Calu3 (cell line): ENCODE results near the gene TIMM22. TPM values are rescaled to one million over a fixed set of nuclear protein-coding genes. Genes with fewer than 3 reads are reported as not detected.

ENCODE experiments used
- BruUV-seq: library from RNA; stranded (reverse); fragments of 400-500 nt; replicated peaks from 2 replicates; lab custom pipeline; 2021; lab: Mats Ljungman, UMichigan
- CTCF ChIA-PET: fragments of 300-600 bp; sonication (Branson Sonifier 250); formaldehyde crosslinking; loops from one replicate; lab custom pipeline; 2022; ENCODE audit warnings: antibody characterized with exemption; lab: Charles Lee
- DNase-seq: peaks from one replicate; pipeline ENCODE4 v3.0.0; 2022
- H3K27ac Mint-ChIP-seq: one replicate; pipeline ENCODE4 v1.8.0; 2022; ENCODE audit warnings: mixed read lengths; ENCODE audit not compliant: unreplicated experiment
- H3K27me3 Mint-ChIP-seq: one replicate; pipeline ENCODE4 v1.8.0; 2022; ENCODE audit warnings: mixed read lengths; ENCODE audit not compliant: unreplicated experiment
- H3K36me3 Mint-ChIP-seq: one replicate; pipeline ENCODE4 v1.8.0; 2022; ENCODE audit warnings: mild to moderate bottlenecking, moderate library complexity, mixed read lengths; ENCODE audit not compliant: insufficient read depth, unreplicated experiment
- H3K4me1 Mint-ChIP-seq: one replicate; pipeline ENCODE4 v1.8.0; 2022; ENCODE audit warnings: mild to moderate bottlenecking, low read depth, mixed read lengths; ENCODE audit not compliant: unreplicated experiment
- H3K4me3 Mint-ChIP-seq: one replicate; pipeline ENCODE4 v1.8.0; 2022; ENCODE audit warnings: mild to moderate bottlenecking, low read depth, moderate library complexity, mixed read lengths; ENCODE audit not compliant: unreplicated experiment
- H3K9me3 Mint-ChIP-seq: one replicate; pipeline ENCODE4 v1.8.0; 2022; ENCODE audit warnings: low read depth, mixed read lengths; ENCODE audit not compliant: unreplicated experiment
- CTCF ChIP-seq: fragments of 200-600 bp; IDR thresholded peaks from one replicate; pipeline ENCODE4 v1.8.0; 2022; ENCODE audit warnings: antibody characterized with exemption; ENCODE audit not compliant: unreplicated experiment
- intact Hi-C: fragments of 100-400 bp; cut with micrococcal nuclease; formaldehyde crosslinking; loops from one replicate; pipeline ENCODE4 v1.10.0; 2022; ENCODE audit not compliant: unreplicated experiment
- total RNA-seq: library from RNA; stranded (reverse); gene quantifications from 2 replicates; pipeline ENCODE4 v1.2.3, GENCODE V29; 2022

Gene TIMM22
- total RNA-seq, 1 experiment from 2014 or later = 7.2 TPM

- no TSS peak for BruUV-seq
- H3K9me3 Mint-ChIP-seq = no peaks in the 10 kb centered on the region
- intact Hi-C loops = no loop called here
- CTCF ChIA-PET = no interaction called here
- no peak overlapping the region for H3K4me3 Mint-ChIP-seq
- no peaks in the 10 kb centered on the region for H3K27me3 Mint-ChIP-seq
- peaks cover 11% of the 10 kb centered on the region for H3K36me3 Mint-ChIP-seq
- no peak overlapping the region for H3K27ac Mint-ChIP-seq
- no peak for TF ChIP-seq CTCF
- no peaks in the 10 kb centered on the region for H3K4me1 Mint-ChIP-seq
- DNase-seq = no peak
Measured at GRCh38 chr17:1026599-1026975, 29.7 kb downstream of the TIMM22 start.

- TF ChIP-seq CTCF = no peak
- no peak overlapping the region for H3K27ac Mint-ChIP-seq
- intact Hi-C loops = no loop called here
- H3K4me3 Mint-ChIP-seq = no peak overlapping the region
- BruUV-seq = no TSS peak
- no peaks in the 10 kb centered on the region for H3K4me1 Mint-ChIP-seq
- no peak for DNase-seq
- H3K27me3 Mint-ChIP-seq = no peaks in the 10 kb centered on the region
- H3K9me3 Mint-ChIP-seq = no peaks in the 10 kb centered on the region
- peaks cover 11% of the 10 kb centered on the region for H3K36me3 Mint-ChIP-seq
- CTCF ChIA-PET = no interaction called here
Measured at GRCh38 chr17:1027044-1027443, 30.1 kb downstream of the TIMM22 start.

GRCh38 chr17:1029196-1029921, 32.4 kb downstream of the TIMM22 start:
- intact Hi-C loops = no loop called here
- BruUV-seq = no TSS peak
- CTCF ChIA-PET = no interaction called here
- Mint-ChIP-seq H3K27me3 (no peaks in the 10 kb centered on the region), H3K4me1 (no peaks in the 10 kb centered on the region), H3K36me3 (peaks cover 11% of the 10 kb centered on the region), H3K4me3 (no peak overlapping the region), H3K9me3 (no peaks in the 10 kb centered on the region), H3K27ac (no peak overlapping the region)
- TF ChIP-seq CTCF = no peak
- no peak for DNase-seq

GRCh38 chr17:1029922-1030644, 33.2 kb downstream of the TIMM22 start:
- intact Hi-C loops = no loop called here
- no peaks in the 10 kb centered on the region for H3K4me1 Mint-ChIP-seq
- CTCF ChIA-PET = no interaction called here

More at GRCh38 chr17:1029922-1030644, 33.2 kb downstream of the TIMM22 start:
- BruUV-seq = no TSS peak
- Mint-ChIP-seq H3K27me3 (no peaks in the 10 kb centered on the region), H3K36me3 (peaks cover 11% of the 10 kb centered on the region), H3K4me3 (no peak overlapping the region), H3K27ac (no peak overlapping the region), H3K9me3 (no peaks in the 10 kb centered on the region)
- TF ChIP-seq CTCF = no peak
- DNase-seq = no peak
